KG1 (cell line): ENCODE results near the gene RBMY1B.
"Not testable (repeated sequence)": the region's sequence is repeated elsewhere in the genome, so short reads cannot be mapped to it uniquely, and the experiment has no call there.

Experiments
- DNase-seq: peaks from one replicate; lab custom pipeline; 2025; lab: John Stamatoyannopoulos, UW

RBMY1B gene

DNA sequence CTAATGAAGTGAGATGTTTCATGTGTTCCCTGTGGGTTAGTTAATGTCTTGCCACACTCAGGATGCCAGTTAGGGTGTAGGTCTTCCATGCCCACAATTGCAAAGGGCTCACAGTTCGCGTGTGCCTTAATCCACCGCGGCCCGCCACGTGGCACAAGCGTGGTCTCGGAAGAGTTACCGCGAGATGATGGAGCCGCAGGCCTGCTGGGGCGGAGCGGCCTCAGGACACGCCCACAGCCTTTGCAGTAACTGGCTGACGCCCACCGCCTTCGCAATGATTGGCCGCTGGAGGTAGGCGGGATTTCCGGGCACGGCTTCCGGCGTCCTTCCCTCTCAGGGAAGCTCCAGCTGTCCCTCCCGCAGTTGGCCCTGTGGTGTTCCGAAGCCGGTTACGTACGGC, at the start of gene RBMY1B:
Gene RBMY1B (plus strand): TSS at position 301 of the 400 bp plus-strand sequence. CDS start 2,013 bp downstream, outside the sequence.
- DNase-seq = not testable (repeated sequence)

- DNase-seq = not testable (repeated sequence)
Observed at GRCh38 chrY:21462915-21463314, 48.2 kb upstream of the RBMY1B start.

GRCh38 chrY:21482967-21483366, 28.2 kb upstream of the RBMY1B start:
- no peak for DNase-seq

- DNase-seq = not testable (repeated sequence)
Observed at GRCh38 chrY:21534579-21534978, 23.4 kb downstream of the RBMY1B start, which contains the start of gene RBMY1A1. RBMY1A1 (plus strand) TSS chrY:21534879; CDS start chrY:21536892, 2,013 bp downstream.

DNA sequence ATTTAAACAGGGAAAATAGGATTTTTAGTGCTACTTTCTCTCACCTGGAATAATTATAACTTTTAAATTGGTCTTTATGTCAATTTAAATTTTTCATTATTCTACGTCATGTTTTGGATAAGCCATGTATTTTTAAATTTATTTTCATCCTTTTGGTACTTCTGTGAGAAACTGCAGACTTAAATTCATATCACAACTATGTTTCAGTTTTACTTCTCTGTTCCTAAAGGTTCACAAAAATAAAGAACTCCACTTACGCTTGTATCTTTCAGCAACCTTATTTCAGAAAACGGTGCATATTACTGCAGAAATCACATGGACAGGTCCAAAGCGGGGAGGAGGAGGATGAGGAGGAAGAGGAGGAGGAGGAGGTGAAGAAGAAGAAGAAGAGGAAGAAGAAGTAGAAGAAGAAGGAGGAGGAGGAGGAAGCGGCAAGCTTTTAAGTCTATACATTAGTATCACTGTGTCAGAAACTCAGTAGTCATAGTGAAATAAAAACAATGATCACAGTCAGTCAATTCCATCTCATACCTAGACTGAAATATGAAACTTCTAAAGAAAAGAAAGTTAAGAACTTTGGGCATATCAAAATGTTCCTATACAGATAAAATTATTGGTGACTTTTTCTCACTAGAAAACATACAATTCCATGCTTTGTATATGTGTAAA, 48.3 kb downstream of the RBMY1B start:
- DNase-seq = not testable (repeated sequence)
